Measurements from ENCODE around the gene TLE5.
"Not testable (repeated sequence)": the region's sequence is repeated elsewhere in the genome, so short reads cannot be mapped to it uniquely, and the experiment has no call there.

The TLE5 gene

GRCh38 chr19:3054972-3055740, 7.1 kb downstream of the TLE5 start:
- no peak overlapping the region for H3K4me3 ChIP-seq (ENCODE audit: low read depth, low read length)

DNA sequence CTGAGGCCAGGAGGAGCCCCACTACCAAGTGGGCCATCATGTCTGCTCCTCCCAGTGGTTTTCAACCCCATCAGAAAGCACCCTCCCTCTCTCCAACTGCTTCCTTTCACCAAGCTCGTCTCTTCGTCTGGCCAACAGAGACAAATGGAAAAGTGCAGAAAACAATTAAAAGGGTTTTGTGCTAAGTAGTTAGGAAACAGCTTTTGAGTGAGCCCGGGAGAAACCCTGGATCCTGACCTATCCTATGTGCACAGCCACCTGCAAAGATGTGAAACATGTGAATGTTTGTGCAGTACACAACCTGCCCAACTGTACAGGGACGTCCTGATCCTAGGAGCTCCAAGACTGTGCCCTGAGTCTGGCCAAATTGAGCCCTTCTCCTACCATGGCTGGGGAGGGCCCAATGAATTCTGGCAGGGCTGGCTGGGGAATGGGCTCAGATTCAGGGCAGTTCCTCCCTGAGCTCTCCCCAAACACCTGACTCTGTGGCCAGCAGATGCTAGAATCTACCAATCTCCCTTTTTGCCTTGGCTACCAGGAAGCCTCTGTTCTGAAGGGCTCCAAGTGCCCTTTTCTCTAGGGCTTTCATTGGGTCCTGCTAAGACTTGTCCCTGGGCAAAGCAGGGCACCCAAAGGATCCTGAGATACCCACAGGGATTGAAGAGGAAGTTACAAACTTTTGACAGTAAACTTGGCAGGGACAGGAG, 7.9 kb downstream of the TLE5 start:
- TF ChIP-seq, protein P1, sequence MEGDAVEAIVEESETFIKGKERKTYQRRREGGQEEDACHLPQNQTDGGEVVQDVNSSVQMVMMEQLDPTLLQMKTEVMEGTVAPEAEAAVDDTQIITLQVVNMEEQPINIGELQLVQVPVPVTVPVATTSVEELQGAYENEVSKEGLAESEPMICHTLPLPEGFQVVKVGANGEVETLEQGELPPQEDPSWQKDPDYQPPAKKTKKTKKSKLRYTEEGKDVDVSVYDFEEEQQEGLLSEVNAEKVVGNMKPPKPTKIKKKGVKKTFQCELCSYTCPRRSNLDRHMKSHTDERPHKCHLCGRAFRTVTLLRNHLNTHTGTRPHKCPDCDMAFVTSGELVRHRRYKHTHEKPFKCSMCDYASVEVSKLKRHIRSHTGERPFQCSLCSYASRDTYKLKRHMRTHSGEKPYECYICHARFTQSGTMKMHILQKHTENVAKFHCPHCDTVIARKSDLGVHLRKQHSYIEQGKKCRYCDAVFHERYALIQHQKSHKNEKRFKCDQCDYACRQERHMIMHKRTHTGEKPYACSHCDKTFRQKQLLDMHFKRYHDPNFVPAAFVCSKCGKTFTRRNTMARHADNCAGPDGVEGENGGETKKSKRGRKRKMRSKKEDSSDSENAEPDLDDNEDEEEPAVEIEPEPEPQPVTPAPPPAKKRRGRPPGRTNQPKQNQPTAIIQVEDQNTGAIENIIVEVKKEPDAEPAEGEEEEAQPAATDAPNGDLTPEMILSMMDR (IDR thresholded peaks at IDR 0.05; ENCODE audit: borderline replicate concordance, insufficient read depth, low read depth, low read length) = no peak
- no peak overlapping the region for H3K4me3 ChIP-seq (ENCODE audit: low read depth, low read length)

More at GRCh38 chr19:3054972-3055740, 7.1 kb downstream of the TLE5 start:
- TF ChIP-seq, protein P1 (IDR thresholded peaks at IDR 0.05; ENCODE audit: borderline replicate concordance, insufficient read depth, low read depth, low read length) = no peak

DNA sequence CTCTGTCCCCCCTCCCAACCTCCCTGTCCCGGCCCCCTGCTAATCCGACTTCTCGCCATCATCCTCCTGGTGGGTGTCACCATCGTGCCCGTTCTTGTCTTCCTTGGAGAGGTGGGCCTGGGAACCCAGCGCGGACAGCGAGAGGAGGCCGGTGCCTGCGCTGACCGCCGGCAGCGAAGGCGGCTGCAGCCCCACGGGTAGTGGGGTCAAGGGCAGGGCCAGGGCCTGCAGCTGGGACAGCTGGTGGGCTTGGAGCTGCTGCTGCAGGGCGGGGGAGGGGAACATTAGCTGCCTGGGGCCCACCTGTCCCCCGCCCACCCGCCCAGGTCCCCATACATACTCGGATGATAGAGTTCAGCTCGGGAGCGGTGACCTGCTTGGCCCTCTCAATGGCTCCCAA, 8.5 kb downstream of the TLE5 start:
- no peak overlapping the region for H3K4me3 ChIP-seq (ENCODE audit: low read depth, low read length)
- TF ChIP-seq, protein P1 (IDR thresholded peaks at IDR 0.05; ENCODE audit: borderline replicate concordance, insufficient read depth, low read depth, low read length) = no peak

GRCh38 chr19:3053218-3053621, 9.1 kb downstream of the TLE5 start:
- TF ChIP-seq, protein P1 (IDR thresholded peaks at IDR 0.05; ENCODE audit: borderline replicate concordance, insufficient read depth, low read depth, low read length) = no peak

DNA sequence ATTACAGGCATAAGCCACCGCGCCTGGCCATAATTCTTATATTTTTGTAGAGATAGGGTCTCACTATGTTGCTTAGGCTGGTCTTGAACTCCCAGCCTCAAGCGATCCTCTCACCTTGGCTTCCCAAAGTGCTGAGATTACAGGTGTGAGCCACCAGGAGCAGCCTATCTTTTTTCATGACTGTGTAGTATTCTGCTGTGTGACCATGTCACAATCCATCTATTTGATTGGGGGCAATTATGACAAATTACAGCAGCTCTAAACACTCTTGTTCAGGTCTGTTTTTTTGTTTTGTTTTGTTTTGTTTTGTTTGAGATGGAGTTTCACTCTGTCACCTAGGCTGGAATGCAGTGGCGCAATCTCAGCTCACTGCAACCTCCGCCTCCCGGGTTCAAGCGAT, 12.3 kb downstream of the TLE5 start:
- H3K4me3 ChIP-seq (ENCODE audit: low read depth, low read length) = not testable (repeated sequence)

More at GRCh38 chr19:3053218-3053621, 9.1 kb downstream of the TLE5 start:
- H3K4me3 ChIP-seq (ENCODE audit: low read depth, low read length) = no peak overlapping the region

DNA sequence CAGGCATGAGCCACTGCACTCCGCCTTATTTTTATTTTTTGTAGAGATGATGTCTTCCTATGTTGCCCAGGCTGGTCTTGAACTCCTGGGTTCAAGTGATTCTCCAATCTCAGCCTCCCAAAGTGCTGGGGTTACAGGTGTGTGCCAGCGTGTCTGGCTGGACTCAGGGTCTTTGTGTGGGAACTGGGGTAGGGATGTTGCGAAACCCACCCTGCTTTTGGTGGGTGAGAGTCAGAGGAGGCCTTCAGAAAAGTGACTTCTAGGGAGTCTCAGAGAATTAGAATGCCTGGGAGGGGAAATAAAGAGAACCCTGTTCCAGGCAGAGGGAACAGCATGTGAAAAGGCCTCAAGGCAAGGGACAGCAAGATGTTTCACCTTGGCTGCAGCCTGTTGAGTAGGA, 13.2 kb downstream of the TLE5 start:
- TF ChIP-seq, protein P1 (IDR thresholded peaks at IDR 0.05; ENCODE audit: borderline replicate concordance, insufficient read depth, low read depth, low read length) = no peak
- H3K4me3 ChIP-seq (ENCODE audit: low read depth, low read length) = no peak overlapping the region

DNA sequence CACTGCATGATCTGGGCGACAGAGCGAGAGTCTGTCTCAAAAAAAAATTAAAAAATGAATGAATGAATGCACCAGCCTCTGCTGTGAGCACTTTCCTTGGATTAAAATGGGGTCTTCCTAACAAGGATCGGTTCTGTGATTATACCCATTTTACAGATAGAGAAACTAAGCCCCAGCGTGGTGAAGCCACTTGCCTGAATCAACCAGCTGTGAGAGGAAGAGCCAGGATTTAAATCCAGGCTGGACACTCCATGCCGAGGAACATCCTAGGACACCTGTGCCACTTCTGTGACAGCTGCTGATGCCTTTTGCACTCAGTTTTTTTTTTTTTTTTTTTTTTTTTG, 14.1 kb downstream of the TLE5 start:
- TF ChIP-seq, protein P1 (IDR thresholded peaks at IDR 0.05; ENCODE audit: borderline replicate concordance, insufficient read depth, low read depth, low read length) = no peak
- H3K4me3 ChIP-seq (ENCODE audit: low read depth, low read length) = no peak overlapping the region
